GM23338 (cell line): ENCODE results near the gene PTPA. TPM values are rescaled to one million over a fixed set of nuclear protein-coding genes. Genes with fewer than 3 reads are reported as not detected.

Experiments used
- ATAC-seq: fragments of 200-7000 bp; cut with Tn5 transposase; 3 replicates; pipeline ENCODE4 v1.9.1; 2020
- DNase-seq: peaks from one replicate; pipeline ENCODE4 v3.0.0-alpha.2; 2015; ENCODE audit warnings: low spot score
- H2AFZ ChIP-seq: fragments of 200-600 bp; sonication (generic); 2 replicates; pipeline ENCODE4 v1.8.0; 2016; ENCODE audit warnings: antibody characterized with exemption, mild to moderate bottlenecking, moderate library complexity
- H3F3A ChIP-seq: fragments of 200-600 bp; sonication (generic); replicated peaks from 2 replicates; pipeline ENCODE4 v1.8.0; 2017; ENCODE audit warnings: antibody characterized with exemption, mixed run types, low read depth
- H3K27ac ChIP-seq: fragments of 200-600 bp; sonication (generic); 2 replicates; pipeline ENCODE4 v1.6.1; 2016; ENCODE audit warnings: low read depth
- H3K27me3 ChIP-seq: fragments of 200-600 bp; sonication (generic); 2 replicates; pipeline ENCODE4 v1.8.0; 2016; ENCODE audit warnings: mild to moderate bottlenecking, mixed run types, moderate library complexity; ENCODE audit not compliant: insufficient read depth
- H3K36me3 ChIP-seq: fragments of 200-600 bp; sonication (generic); 2 replicates; pipeline ENCODE4 v1.8.0; 2016; ENCODE audit warnings: mild to moderate bottlenecking; ENCODE audit not compliant: insufficient read depth
- H3K4me1 ChIP-seq: fragments of 200-600 bp; sonication (generic); 2 replicates; pipeline ENCODE4 v1.8.0; 2016; ENCODE audit warnings: mild to moderate bottlenecking, moderate library complexity; ENCODE audit not compliant: insufficient read depth
- H3K4me2 ChIP-seq: fragments of 200-600 bp; sonication (generic); 2 replicates; pipeline ENCODE4 v1.7.1; 2017; ENCODE audit warnings: mixed run types
- H3K4me3 ChIP-seq: fragments of 200-600 bp; sonication (generic); 2 replicates; pipeline ENCODE4 v1.6.1; 2016; ENCODE audit warnings: mixed run types
- H3K79me2 ChIP-seq: fragments of 200-600 bp; sonication (generic); replicated peaks from 2 replicates; pipeline ENCODE4 v1.8.0; 2017; ENCODE audit warnings: mild to moderate bottlenecking; ENCODE audit not compliant: insufficient read depth
- H3K9me2 ChIP-seq: fragments of 200-600 bp; sonication (generic); 2 replicates; pipeline ENCODE4 v1.8.0; 2017; ENCODE audit not compliant: insufficient read depth
- H4K20me1 ChIP-seq: fragments of 200-600 bp; sonication (generic); replicated peaks from 2 replicates; pipeline ENCODE4 v1.8.0; 2017; ENCODE audit warnings: mild to moderate bottlenecking; ENCODE audit not compliant: insufficient read depth
- H3K27ac Mint-ChIP-seq: 2 replicates; pipeline ENCODE4 v1.8.0; 2020; ENCODE audit warnings: inconsistent platforms, mild to moderate bottlenecking, moderate library complexity, mixed read lengths
- H3K27me3 Mint-ChIP-seq: 3 replicates; pipeline ENCODE4 v1.8.0; 2022; ENCODE audit warnings: low read depth, mild to moderate bottlenecking, moderate library complexity, mixed read lengths, inconsistent platforms; ENCODE audit not compliant: insufficient read depth, poor library complexity
- H3K36me3 Mint-ChIP-seq: 3 replicates; pipeline ENCODE4 v1.8.0; 2021; ENCODE audit warnings: low read depth, mild to moderate bottlenecking, inconsistent platforms, moderate library complexity, mixed read lengths
- H3K4me1 Mint-ChIP-seq: 3 replicates; pipeline ENCODE4 v1.8.0; 2020; ENCODE audit warnings: mild to moderate bottlenecking, inconsistent platforms, mixed read lengths
- H3K4me3 Mint-ChIP-seq: 3 replicates; pipeline ENCODE4 v1.8.0; 2021; ENCODE audit warnings: moderate library complexity, mild to moderate bottlenecking, inconsistent platforms, mixed read lengths
- H3K9me3 Mint-ChIP-seq: 3 replicates; pipeline ENCODE4 v1.8.0; 2020; ENCODE audit warnings: moderate library complexity, mild to moderate bottlenecking, inconsistent platforms, mixed read lengths
- CREB1 ChIP-seq: fragments of 250-450 bp; sonication (Bioruptor Pico); IDR thresholded peaks from 2 replicates; pipeline ENCODE4 v1.5.0; 2020; ENCODE audit warnings: low read depth, mild to moderate bottlenecking, moderate library complexity
- EZH2 ChIP-seq: fragments of 200-600 bp; sonication (generic); IDR thresholded peaks from one replicate; pipeline ENCODE4 v1.8.0; 2017; ENCODE audit warnings: antibody characterized with exemption, mild to moderate bottlenecking, low read depth; ENCODE audit not compliant: unreplicated experiment
- JUNB ChIP-seq: IDR thresholded peaks from one replicate; pipeline ENCODE4 v1.6.1; 2016; ENCODE audit warnings: antibody characterized with exemption; ENCODE audit not compliant: unreplicated experiment
- NANOG ChIP-seq: IDR thresholded peaks from 2 replicates; pipeline ENCODE4 v1.6.1; 2016; ENCODE audit warnings: antibody characterized with exemption, borderline replicate concordance
- POLR2AphosphoS5 ChIP-seq: IDR thresholded peaks from 2 replicates; pipeline ENCODE4 v1.6.1; 2016; ENCODE audit warnings: antibody characterized with exemption, low read depth
- STAT1 ChIP-seq: IDR thresholded peaks from one replicate; pipeline ENCODE4 v1.6.1; 2016; ENCODE audit warnings: antibody characterized with exemption; ENCODE audit not compliant: unreplicated experiment
- ZNF114 ChIP-seq: fragments of 250-450 bp; sonication (Bioruptor Pico); IDR thresholded peaks from 2 replicates; pipeline ENCODE4 v1.5.0; 2020; ENCODE audit warnings: mild to moderate bottlenecking, moderate library complexity
- ZNF331 ChIP-seq: fragments of 250-450 bp; sonication (Bioruptor Pico); IDR thresholded peaks from 2 replicates; pipeline ENCODE4 v1.5.0; 2020; ENCODE audit warnings: low read depth, mild to moderate bottlenecking, moderate library complexity
- polyA plus RNA-seq: library from polyadenylated mRNA; unstranded; fragments of >200 nt; fragmentation: Nextera tagmentation; extraction: Ambion mirVana; gene quantifications from 2 replicates; pipeline ENCODE4 v1.2.1, GENCODE V29; 2016
- total RNA-seq: library from RNA; depleted of rRNA; stranded (reverse); fragments of >200 nt; shearing (Covaris generic); gene quantifications from 2 replicates; pipeline ENCODE4 v1.2.3, GENCODE V29; 2014
- TF ChIP-seq, protein P1 (sequence below): fragments of 250-450 bp; sonication (Bioruptor Pico); IDR thresholded peaks from 2 replicates; pipeline ENCODE4 v1.5.0; 2020; ENCODE audit warnings: mild to moderate bottlenecking, moderate library complexity
- TF ChIP-seq, protein P2 (sequence below), 2 experiments: fragments of 200-600 bp in 1 of 2; sonication (generic) in 1 of 2; conservative IDR thresholded peaks; 2 replicates each; pipeline versions ENCODE4 v1.5.1 to v1.6.1; 2016 to 2017; ENCODE audit warnings: antibody characterized with exemption in 2 of 2, low read depth in 2 of 2, mild to moderate bottlenecking in 2 of 2, moderate library complexity in 1 of 2
- TF ChIP-seq, protein P3 (sequence below): IDR thresholded peaks from 2 replicates; pipeline ENCODE4 v1.6.1; 2016; ENCODE audit warnings: antibody characterized with exemption
- TF ChIP-seq, protein P4 (sequence below): IDR thresholded peaks from one replicate; pipeline ENCODE4 v1.6.1; 2018; ENCODE audit warnings: antibody characterized with exemption; ENCODE audit not compliant: unreplicated experiment

The PTPA gene
- total and polyA plus RNA-seq, 2 experiments from 2014 or later: 53.9 to 122 TPM

DNA sequence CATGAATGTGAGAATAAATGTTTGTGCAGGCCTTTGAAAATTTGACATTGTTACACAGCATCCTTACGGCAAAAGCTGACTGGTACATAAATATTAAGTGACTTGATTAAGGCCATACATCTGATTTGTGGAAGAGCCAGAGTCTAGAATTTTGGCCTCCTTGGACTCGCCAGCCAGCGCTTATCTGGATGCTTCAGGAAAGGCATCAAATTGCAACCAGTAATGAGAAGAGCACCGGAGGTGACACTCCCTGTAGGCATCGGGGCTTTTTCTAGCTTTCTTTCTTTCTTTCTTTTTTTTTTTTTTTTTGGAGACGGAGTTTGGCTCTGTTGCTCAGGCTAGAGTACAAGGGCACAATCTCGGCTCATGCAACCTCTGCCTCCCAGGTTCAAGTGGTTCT lies 80.0 kb downstream of the PTPA start (continued):
- TF ChIP-seq, protein P1, sequence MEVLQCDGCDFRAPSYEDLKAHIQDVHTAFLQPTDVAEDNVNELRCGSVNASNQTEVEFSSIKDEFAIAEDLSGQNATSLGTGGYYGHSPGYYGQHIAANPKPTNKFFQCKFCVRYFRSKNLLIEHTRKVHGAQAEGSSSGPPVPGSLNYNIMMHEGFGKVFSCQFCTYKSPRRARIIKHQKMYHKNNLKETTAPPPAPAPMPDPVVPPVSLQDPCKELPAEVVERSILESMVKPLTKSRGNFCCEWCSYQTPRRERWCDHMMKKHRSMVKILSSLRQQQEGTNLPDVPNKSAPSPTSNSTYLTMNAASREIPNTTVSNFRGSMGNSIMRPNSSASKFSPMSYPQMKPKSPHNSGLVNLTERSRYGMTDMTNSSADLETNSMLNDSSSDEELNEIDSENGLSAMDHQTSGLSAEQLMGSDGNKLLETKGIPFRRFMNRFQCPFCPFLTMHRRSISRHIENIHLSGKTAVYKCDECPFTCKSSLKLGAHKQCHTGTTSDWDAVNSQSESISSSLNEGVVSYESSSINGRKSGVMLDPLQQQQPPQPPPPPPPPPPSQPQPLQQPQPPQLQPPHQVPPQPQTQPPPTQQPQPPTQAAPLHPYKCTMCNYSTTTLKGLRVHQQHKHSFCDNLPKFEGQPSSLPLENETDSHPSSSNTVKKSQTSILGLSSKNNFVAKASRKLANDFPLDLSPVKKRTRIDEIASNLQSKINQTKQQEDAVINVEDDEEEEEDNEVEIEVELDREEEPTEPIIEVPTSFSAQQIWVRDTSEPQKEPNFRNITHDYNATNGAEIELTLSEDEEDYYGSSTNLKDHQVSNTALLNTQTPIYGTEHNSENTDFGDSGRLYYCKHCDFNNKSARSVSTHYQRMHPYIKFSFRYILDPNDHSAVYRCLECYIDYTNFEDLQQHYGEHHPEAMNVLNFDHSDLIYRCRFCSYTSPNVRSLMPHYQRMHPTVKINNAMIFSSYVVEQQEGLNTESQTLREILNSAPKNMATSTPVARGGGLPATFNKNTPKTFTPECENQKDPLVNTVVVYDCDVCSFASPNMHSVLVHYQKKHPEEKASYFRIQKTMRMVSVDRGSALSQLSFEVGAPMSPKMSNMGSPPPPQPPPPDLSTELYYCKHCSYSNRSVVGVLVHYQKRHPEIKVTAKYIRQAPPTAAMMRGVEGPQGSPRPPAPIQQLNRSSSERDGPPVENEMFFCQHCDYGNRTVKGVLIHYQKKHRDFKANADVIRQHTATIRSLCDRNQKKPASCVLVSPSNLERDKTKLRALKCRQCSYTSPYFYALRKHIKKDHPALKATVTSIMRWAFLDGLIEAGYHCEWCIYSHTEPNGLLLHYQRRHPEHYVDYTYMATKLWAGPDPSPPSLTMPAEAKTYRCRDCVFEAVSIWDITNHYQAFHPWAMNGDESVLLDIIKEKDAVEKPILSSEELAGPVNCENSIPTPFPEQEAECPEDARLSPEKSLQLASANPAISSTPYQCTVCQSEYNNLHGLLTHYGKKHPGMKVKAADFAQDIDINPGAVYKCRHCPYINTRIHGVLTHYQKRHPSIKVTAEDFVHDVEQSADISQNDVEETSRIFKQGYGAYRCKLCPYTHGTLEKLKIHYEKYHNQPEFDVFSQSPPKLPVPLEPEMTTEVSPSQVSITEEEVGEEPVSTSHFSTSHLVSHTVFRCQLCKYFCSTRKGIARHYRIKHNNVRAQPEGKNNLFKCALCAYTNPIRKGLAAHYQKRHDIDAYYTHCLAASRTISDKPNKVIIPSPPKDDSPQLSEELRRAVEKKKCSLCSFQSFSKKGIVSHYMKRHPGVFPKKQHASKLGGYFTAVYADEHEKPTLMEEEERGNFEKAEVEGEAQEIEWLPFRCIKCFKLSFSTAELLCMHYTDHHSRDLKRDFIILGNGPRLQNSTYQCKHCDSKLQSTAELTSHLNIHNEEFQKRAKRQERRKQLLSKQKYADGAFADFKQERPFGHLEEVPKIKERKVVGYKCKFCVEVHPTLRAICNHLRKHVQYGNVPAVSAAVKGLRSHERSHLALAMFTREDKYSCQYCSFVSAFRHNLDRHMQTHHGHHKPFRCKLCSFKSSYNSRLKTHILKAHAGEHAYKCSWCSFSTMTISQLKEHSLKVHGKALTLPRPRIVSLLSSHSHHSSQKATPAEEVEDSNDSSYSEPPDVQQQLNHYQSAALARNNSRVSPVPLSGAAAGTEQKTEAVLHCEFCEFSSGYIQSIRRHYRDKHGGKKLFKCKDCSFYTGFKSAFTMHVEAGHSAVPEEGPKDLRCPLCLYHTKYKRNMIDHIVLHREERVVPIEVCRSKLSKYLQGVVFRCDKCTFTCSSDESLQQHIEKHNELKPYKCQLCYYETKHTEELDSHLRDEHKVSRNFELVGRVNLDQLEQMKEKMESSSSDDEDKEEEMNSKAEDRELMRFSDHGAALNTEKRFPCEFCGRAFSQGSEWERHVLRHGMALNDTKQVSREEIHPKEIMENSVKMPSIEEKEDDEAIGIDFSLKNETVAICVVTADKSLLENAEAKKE (CRISPR knock-in tag): no peak
- no peak for TF ChIP-seq JUNB
- TF ChIP-seq, protein P2, sequence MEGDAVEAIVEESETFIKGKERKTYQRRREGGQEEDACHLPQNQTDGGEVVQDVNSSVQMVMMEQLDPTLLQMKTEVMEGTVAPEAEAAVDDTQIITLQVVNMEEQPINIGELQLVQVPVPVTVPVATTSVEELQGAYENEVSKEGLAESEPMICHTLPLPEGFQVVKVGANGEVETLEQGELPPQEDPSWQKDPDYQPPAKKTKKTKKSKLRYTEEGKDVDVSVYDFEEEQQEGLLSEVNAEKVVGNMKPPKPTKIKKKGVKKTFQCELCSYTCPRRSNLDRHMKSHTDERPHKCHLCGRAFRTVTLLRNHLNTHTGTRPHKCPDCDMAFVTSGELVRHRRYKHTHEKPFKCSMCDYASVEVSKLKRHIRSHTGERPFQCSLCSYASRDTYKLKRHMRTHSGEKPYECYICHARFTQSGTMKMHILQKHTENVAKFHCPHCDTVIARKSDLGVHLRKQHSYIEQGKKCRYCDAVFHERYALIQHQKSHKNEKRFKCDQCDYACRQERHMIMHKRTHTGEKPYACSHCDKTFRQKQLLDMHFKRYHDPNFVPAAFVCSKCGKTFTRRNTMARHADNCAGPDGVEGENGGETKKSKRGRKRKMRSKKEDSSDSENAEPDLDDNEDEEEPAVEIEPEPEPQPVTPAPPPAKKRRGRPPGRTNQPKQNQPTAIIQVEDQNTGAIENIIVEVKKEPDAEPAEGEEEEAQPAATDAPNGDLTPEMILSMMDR (conservative IDR thresholded peaks at IDR 0.05; ENCODE audit: low read depth in 2 of 2): no peak
- TF ChIP-seq POLR2AphosphoS5: no peak
- no peak for TF ChIP-seq CREB1
- no peak for TF ChIP-seq ZNF331 (CRISPR knock-in tag)
- no peak for TF ChIP-seq ZNF114 (CRISPR knock-in tag)

DNA sequence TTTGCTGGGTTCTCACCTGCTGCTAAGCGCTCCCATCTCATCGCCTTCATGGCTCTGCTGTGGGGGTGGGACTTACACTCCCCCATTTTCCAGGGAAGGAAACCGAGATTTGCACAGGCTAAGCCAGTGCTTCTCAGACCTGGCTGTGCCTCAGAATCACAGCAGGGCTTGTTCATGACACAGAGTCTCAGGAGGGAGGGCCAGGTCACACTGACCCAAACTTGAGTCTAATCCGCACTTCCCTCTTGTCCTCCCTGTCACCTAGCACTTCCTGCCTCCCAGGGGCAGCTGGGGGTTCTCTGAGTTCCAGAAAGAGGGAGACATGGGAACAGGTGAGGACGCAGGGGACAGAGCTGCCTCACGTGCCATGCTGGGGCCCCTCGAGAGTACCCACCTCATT lies 82.4 kb downstream of the PTPA start:
- H3K4me1 Mint-ChIP-seq: peaks cover 13% of the 10 kb centered on the region
- Histone ChIP-seq H3K36me3 (no peaks in the 10 kb centered on the region), H3K27ac (no peak overlapping the region), H3K4me1 (peaks cover 4% of the 10 kb centered on the region; the same call in 1 of the 2 replicates), H3K4me3 (no peak overlapping the region), H3K9me2 (no peaks in the 10 kb centered on the region), H2AFZ (no peak overlapping the region; the same call in 1 of the 2 replicates), H4K20me1 (no peaks in the 10 kb centered on the region), H3K79me2 (no peaks in the 10 kb centered on the region), H3K27me3 (peaks cover 26% of the 10 kb centered on the region), H3K4me2 (no peak overlapping the region), H3F3A (no peaks in the 10 kb centered on the region)
- no peak for DNase-seq
- no peak overlapping the region for H3K27ac Mint-ChIP-seq
- H3K9me3 Mint-ChIP-seq: peaks cover 8% of the 10 kb centered on the region; the same call in 2 of the 3 replicates
- no peak overlapping the region for H3K4me3 Mint-ChIP-seq
- peaks cover 33% of the 10 kb centered on the region for H3K27me3 Mint-ChIP-seq
- H3K36me3 Mint-ChIP-seq: peaks cover 3% of the 10 kb centered on the region
- peak; percentile 29 for ATAC-seq
- TF ChIP-seq, protein P3, sequence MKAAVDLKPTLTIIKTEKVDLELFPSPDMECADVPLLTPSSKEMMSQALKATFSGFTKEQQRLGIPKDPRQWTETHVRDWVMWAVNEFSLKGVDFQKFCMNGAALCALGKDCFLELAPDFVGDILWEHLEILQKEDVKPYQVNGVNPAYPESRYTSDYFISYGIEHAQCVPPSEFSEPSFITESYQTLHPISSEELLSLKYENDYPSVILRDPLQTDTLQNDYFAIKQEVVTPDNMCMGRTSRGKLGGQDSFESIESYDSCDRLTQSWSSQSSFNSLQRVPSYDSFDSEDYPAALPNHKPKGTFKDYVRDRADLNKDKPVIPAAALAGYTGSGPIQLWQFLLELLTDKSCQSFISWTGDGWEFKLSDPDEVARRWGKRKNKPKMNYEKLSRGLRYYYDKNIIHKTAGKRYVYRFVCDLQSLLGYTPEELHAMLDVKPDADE: no peak
- TF ChIP-seq NANOG (no peak), ZNF331 (CRISPR knock-in tag) (no peak), CREB1 (no peak), EZH2 (no peak), STAT1 (no peak), JUNB (no peak), ZNF114 (CRISPR knock-in tag) (no peak), POLR2AphosphoS5 (no peak)
- TF ChIP-seq, protein P4, sequence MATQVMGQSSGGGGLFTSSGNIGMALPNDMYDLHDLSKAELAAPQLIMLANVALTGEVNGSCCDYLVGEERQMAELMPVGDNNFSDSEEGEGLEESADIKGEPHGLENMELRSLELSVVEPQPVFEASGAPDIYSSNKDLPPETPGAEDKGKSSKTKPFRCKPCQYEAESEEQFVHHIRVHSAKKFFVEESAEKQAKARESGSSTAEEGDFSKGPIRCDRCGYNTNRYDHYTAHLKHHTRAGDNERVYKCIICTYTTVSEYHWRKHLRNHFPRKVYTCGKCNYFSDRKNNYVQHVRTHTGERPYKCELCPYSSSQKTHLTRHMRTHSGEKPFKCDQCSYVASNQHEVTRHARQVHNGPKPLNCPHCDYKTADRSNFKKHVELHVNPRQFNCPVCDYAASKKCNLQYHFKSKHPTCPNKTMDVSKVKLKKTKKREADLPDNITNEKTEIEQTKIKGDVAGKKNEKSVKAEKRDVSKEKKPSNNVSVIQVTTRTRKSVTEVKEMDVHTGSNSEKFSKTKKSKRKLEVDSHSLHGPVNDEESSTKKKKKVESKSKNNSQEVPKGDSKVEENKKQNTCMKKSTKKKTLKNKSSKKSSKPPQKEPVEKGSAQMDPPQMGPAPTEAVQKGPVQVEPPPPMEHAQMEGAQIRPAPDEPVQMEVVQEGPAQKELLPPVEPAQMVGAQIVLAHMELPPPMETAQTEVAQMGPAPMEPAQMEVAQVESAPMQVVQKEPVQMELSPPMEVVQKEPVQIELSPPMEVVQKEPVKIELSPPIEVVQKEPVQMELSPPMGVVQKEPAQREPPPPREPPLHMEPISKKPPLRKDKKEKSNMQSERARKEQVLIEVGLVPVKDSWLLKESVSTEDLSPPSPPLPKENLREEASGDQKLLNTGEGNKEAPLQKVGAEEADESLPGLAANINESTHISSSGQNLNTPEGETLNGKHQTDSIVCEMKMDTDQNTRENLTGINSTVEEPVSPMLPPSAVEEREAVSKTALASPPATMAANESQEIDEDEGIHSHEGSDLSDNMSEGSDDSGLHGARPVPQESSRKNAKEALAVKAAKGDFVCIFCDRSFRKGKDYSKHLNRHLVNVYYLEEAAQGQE: no peak
